Upper lobe of left lung (tissue), 6 donors: ENCODE measurements around the gene BIRC3. TPM values are rescaled to one million over a fixed set of nuclear protein-coding genes. Genes with fewer than 3 reads are reported as not detected.
A peak's percentile ranks its signal among the peaks of the same experiment; 100 is the strongest.

Experiments
- ATAC-seq, 2 donors: fragments of 200-7000 bp; cut with Tn5 transposase; one replicate each; pipeline ENCODE4 v1.9.1; 2022; ENCODE audit warnings: mild to moderate bottlenecking in 2 of 2, moderate library complexity in 2 of 2; ENCODE audit not compliant: low FRiP score in 2 of 2
- DNase-seq, 2 donors: peaks; one replicate each; pipeline ENCODE4 v3.0.0-alpha.2; 2019 to 2020
- H3K27ac ChIP-seq, 4 donors: fragments of 200-600 bp; sonication (generic); one replicate each; pipeline ENCODE4 v1.5.1; 2016 to 2019
- H3K27me3 ChIP-seq, 4 donors: fragments of 200-600 bp; sonication (generic); one replicate each; pipeline ENCODE4 v1.5.1; 2017 to 2019
- H3K36me3 ChIP-seq, 4 donors: fragments of 200-600 bp; sonication (generic); one replicate each; pipeline ENCODE4 v1.5.1; 2016 to 2019
- H3K4me1 ChIP-seq, 4 donors: fragments of 200-600 bp; sonication (generic); one replicate each; pipeline ENCODE4 v1.5.1; 2018 to 2019
- H3K4me3 ChIP-seq, 4 donors: fragments of 200-600 bp; sonication (generic); one replicate each; pipeline ENCODE4 v1.5.1; 2017 to 2019; ENCODE audit warnings: mild to moderate bottlenecking in 2 of 4, moderate library complexity in 1 of 4
- H3K9me3 ChIP-seq, 4 donors: fragments of 200-600 bp; sonication (generic); one replicate each; pipeline ENCODE4 v1.5.1; 2018 to 2019
- EP300 ChIP-seq, 4 donors: sonication (generic); formaldehyde crosslinking; IDR thresholded peaks; one replicate each; pipeline ENCODE4 v1.5.1; 2017; ENCODE audit warnings: antibody characterized with exemption in 4 of 4, control low read depth in 2 of 4
- POLR2A ChIP-seq, 4 donors: fragments of 450-650 bp; IDR thresholded peaks; one replicate each; pipeline ENCODE4 v1.5.1; 2016 to 2017; ENCODE audit warnings: antibody characterized with exemption in 4 of 4, mild to moderate bottlenecking in 2 of 4
- POLR2AphosphoS5 ChIP-seq, 2 donors: sonication (generic); formaldehyde crosslinking; IDR thresholded peaks; one replicate each; pipeline ENCODE4 v1.5.1; 2017; ENCODE audit warnings: antibody characterized with exemption in 2 of 2
- WGBS, 2 donors: methylation state at CpG; one replicate each; pipeline ENCODE4 v1.1.5; 2017 to 2018; 5-methylcytosine and 5-hydroxymethylcytosine counted together
- total RNA-seq, 6 donors: library from RNA; depleted of rRNA in 4 of 6; stranded (reverse); fragments of >200 nt in 4 of 6; gene quantifications; one replicate each; pipeline versions ENCODE4 v1.1.0 to v1.2.1, GENCODE V29; 2016 to 2021
- TF ChIP-seq, protein P1 (sequence below), 6 experiments: fragments of 450-650 bp in 4 of 6; fragments of 200-600 bp in 2 of 6; sonication (generic) in 2 of 6; IDR thresholded peaks; one replicate each; pipeline ENCODE4 v1.5.1; 2016 to 2019; ENCODE audit warnings: antibody characterized with exemption in 6 of 6
- donor health status: DM: no; HTN: no; CAD: no; lungs with moderate emphysema.
- donor health status: DM: no; HTN: yes; CAD: no; lungs with severe emphysema.

BIRC3 gene
- total RNA-seq, 6 donors from 2014 or later = 8.8 to 39.5 (median 19.1) TPM

DNA sequence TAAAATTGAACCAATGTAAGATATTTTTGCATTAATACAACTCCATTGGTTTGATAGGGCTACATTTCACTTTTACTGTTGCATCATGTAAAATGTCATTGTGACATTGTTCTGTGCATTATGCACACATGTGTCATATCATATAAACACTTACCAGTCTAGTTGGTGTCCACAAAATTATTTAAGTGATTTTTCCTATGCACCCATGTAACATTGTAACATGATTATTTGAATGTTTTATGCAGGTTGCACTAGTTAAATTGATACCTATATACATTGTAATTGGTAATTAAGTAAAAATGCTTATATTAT, 9.6 kb upstream of the BIRC3 start:
- no peak for ATAC-seq
- no peaks in the 10 kb centered on the region for H3K36me3 ChIP-seq
- no peaks in the 10 kb centered on the region for H3K27me3 ChIP-seq
- peaks cover 25 to 31% (median 29%) of the 10 kb centered on the region in 4 donors for H3K4me1 ChIP-seq
- no peaks in the 10 kb centered on the region for H3K9me3 ChIP-seq
- no peak overlapping the region for H3K4me3 ChIP-seq
- DNase-seq = no peak
- TF ChIP-seq POLR2A (IDR thresholded peaks at IDR 0.05) (no peak), POLR2AphosphoS5 (IDR thresholded peaks at IDR 0.05) (no peak), EP300 (IDR thresholded peaks at IDR 0.05) (no peak)
- TF ChIP-seq, protein P1, sequence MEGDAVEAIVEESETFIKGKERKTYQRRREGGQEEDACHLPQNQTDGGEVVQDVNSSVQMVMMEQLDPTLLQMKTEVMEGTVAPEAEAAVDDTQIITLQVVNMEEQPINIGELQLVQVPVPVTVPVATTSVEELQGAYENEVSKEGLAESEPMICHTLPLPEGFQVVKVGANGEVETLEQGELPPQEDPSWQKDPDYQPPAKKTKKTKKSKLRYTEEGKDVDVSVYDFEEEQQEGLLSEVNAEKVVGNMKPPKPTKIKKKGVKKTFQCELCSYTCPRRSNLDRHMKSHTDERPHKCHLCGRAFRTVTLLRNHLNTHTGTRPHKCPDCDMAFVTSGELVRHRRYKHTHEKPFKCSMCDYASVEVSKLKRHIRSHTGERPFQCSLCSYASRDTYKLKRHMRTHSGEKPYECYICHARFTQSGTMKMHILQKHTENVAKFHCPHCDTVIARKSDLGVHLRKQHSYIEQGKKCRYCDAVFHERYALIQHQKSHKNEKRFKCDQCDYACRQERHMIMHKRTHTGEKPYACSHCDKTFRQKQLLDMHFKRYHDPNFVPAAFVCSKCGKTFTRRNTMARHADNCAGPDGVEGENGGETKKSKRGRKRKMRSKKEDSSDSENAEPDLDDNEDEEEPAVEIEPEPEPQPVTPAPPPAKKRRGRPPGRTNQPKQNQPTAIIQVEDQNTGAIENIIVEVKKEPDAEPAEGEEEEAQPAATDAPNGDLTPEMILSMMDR (IDR thresholded peaks at IDR 0.05) = no peak
- H3K27ac ChIP-seq = no peak overlapping the region

DNA sequence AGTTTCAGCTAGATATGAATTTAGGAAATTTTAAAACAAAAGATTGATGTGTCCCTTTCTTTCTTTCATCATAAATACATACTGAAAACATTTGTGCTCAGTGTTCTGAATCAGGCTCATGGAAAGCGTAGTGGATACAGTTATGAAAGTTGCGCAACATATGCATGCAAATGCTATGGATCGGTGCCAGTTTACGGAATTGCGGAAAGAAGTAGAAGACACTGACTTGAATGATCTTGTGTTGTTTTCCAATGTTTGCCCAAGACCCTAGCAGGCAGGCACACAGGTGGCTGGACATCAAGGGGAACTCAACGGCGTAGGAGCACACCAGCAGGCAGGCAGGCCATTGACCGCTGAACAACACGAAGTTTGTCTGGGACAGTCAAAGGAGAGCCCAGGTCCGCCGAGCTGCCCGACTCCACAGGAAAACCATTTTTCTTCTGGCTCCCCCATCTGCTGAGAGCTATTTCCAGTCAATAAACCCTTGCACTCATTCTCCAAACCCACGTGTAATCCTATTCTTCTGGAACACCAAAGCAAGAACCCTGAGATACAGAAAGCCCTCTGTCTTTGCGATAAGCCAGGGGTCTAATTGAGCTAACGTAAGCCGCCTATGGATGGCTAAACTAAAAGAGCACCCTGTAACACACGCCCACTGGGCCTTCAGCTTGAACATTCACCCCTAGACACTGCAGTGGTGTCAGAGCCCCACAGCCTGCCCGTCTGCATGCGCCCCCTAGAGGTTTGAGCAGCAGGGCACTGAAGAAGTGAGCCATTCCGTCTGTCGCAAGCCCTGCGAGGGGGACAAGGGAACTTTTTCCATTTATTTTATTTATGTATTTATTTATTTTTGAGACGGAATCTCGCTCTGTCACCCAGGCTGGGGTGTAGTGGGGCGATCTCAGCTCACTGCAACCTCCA, 7.4 kb upstream of the BIRC3 start:
- DNase-seq (no peak), ATAC-seq (no peak)
- TF ChIP-seq EP300 (IDR thresholded peaks at IDR 0.05) (no peak), POLR2AphosphoS5 (IDR thresholded peaks at IDR 0.05) (no peak)
- Histone ChIP-seq H3K36me3 (no peaks in the 10 kb centered on the region), H3K4me1 (peaks cover 31 to 49% (median 35%) of the 10 kb centered on the region in 4 donors), H3K9me3 (no peaks in the 10 kb centered on the region), H3K4me3 (no peak overlapping the region), H3K27ac (no peak overlapping the region), H3K27me3 (no peaks in the 10 kb centered on the region)
- WGBS, 2 donors = 89 to 96% methylated on average over 25 of the region's 25 CpGs

DNA sequence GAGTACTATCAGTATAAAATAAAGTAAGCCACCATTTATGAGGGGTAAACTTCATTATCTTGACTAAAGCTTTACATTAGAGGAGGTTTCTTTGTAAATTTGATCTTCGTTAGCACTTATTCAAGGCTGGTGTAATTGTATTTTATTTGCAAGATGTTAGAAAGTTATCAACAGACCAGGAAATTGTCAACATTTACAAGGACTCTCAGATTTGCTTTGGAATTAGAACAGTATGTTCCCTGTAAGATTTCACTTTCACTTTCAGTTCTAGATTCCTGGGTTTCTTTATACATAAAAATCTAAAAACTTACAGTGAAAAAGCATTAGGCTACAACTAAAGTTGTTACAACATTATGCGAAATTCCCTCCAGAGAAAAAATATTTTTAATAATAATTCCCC, 4.6 kb upstream of the BIRC3 start:
- no peaks in the 10 kb centered on the region for H3K27me3 ChIP-seq
- H3K36me3 ChIP-seq = no peaks in the 10 kb centered on the region
- peak overlapping the region; percentile 76 to 85 (median 83) for H3K27ac ChIP-seq
- H3K9me3 ChIP-seq = no peaks in the 10 kb centered on the region
- ATAC-seq = no peak
- peaks cover 13 to 35% (median 18%) of the 10 kb centered on the region in 4 donors for H3K4me1 ChIP-seq
- 36 to 52% methylated on average over 2 of the region's 2 CpGs for WGBS, 2 donors
- TF ChIP-seq EP300 (IDR thresholded peaks at IDR 0.05) (peak in 2 of 4 donors; percentile 84 to 93), POLR2A (IDR thresholded peaks at IDR 0.05) (no peak)
- DNase-seq = no peak
- peak overlapping the region in 2 of 4 donors; percentile 11 to 17 for H3K4me3 ChIP-seq

DNA sequence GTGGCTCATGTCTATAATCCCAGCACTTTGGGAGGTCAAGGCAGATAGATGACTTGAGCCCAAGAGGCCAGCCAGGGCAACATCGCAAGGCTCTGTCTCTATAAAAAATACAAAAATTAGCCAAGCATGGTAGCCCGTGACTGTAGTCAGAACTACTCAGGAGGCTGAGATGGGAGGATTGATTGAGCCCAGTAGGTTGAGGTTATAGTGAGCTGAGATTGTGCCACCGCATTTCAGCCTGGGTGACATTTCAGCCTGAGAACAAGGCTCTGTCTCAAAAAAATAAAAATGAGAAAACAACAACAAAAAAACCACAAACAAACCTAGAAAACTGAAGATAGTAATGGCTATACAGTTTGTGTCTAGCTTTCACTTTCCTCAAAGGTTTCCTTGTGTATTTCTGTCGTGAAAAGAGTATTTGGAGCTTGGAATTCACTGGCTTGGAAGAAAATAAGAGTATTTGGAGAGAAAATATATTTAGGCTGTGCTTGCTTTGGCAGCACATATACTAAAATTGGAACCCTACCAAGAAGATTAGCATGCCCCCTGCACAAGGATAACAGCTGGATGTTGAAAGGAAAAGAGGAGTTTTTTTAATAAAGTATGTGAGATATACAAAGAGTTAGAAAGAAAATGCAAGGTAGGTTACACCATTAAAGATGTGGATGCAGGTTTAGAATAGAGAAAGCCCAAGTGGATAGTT, 3.9 kb upstream of the BIRC3 start:
- H3K27ac ChIP-seq = peak overlapping the region; percentile 76 to 85 (median 83)

DNA sequence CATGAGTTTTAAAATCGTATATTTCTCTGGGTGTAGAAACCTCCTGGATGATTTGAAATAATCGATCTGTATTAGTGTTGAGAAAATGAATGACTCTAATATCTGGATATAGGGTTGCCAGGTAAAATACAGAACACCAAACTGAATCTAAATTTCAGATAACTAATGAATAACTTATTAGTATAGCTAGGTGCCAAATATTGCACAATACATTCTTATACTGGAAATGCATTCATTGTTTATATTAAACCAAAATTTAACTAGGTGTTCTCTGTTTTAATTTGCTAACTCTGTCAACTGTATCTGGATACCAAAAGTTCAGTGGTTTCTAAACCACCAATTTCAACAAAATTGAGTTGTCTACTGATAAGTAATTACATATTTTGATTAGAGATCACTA, 2.5 kb upstream of the BIRC3 start:
- TF ChIP-seq POLR2AphosphoS5 (IDR thresholded peaks at IDR 0.05) (no peak), EP300 (IDR thresholded peaks at IDR 0.05) (no peak), POLR2A (IDR thresholded peaks at IDR 0.05) (no peak)
- TF ChIP-seq, protein P1 (IDR thresholded peaks at IDR 0.05) = no peak
- Histone ChIP-seq H3K9me3 (no peaks in the 10 kb centered on the region), H3K4me3 (no peak overlapping the region), H3K27me3 (no peaks in the 10 kb centered on the region), H3K4me1 (peaks cover 16 to 54% (median 29%) of the 10 kb centered on the region in 4 donors), H3K27ac (peak overlapping the region in 2 of 4 donors; percentile 39 to 85), H3K36me3 (no peaks in the 10 kb centered on the region)
- DNase-seq = no peak
- WGBS, 2 donors = 70 to 82% methylated on average over 2 of the region's 2 CpGs
- ATAC-seq = no peak

More for the DNA sequence above, 3.9 kb upstream of the BIRC3 start:
- no peak for ATAC-seq
- H3K36me3 ChIP-seq = no peaks in the 10 kb centered on the region
- no peaks in the 10 kb centered on the region for H3K9me3 ChIP-seq
- no peaks in the 10 kb centered on the region for H3K27me3 ChIP-seq
- peak in 1 of 2 donors; percentile 11 for TF ChIP-seq POLR2AphosphoS5 (IDR thresholded peaks at IDR 0.05)
- TF ChIP-seq, protein P1 (IDR thresholded peaks at IDR 0.05) = no peak
- DNase-seq = no peak
- H3K4me3 ChIP-seq = peak overlapping the region in 2 of 4 donors; percentile 11 to 17
- peaks cover 16 to 43% (median 20%) of the 10 kb centered on the region in 4 donors for H3K4me1 ChIP-seq
- WGBS, 2 donors = 67 to 70% methylated on average over 4 of the region's 4 CpGs
